ENCODE measurements around the gene PRSS27.

Gene PRSS27

DNA sequence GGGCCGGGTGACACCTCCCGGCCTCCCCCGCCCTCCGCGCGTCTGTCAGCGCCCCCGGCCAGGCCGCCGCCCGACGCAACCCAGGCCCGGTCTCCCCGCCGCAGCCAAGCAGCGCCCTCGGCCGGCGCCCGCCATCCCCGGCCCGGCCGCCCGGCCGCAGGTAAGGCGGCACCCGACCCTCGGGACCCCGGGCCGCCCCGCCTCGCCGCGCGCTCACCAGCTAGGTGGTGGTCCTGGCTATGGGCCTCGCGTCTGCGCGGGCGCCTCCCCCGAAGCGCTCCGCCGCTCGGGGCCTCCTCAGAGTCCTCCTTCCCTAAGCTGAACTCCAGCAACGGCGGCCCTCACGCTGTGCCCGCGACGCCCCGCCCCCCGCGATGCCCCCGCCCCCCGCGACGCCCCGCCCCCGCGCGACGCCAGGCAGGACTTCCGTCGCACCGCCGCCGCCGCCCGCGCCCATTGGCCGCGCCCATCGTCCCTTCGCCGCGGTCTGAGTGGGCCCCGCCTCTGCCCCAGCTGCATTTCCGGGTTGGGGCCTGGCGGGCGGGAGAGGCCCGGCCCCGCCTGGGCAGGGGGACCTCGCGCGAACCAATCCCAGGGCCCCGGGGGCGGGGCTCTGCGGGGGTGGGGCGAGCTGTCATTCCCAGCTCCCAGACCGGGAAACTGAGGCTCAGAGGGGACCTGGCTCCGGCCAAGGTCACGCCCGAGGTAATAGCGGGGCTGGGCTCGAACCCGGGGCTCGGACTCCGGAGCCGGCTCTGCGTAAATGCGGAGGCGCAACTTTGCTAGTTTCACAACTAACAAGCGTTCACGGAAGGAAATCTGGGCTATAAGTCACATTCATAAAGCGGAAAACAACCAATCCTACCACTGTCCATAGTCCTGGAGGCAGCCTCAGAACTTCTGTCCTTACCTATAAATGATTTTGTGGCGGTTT lies 46.7 kb downstream of the PRSS27 start (continued):
- TF ChIP-seq, protein P1, sequence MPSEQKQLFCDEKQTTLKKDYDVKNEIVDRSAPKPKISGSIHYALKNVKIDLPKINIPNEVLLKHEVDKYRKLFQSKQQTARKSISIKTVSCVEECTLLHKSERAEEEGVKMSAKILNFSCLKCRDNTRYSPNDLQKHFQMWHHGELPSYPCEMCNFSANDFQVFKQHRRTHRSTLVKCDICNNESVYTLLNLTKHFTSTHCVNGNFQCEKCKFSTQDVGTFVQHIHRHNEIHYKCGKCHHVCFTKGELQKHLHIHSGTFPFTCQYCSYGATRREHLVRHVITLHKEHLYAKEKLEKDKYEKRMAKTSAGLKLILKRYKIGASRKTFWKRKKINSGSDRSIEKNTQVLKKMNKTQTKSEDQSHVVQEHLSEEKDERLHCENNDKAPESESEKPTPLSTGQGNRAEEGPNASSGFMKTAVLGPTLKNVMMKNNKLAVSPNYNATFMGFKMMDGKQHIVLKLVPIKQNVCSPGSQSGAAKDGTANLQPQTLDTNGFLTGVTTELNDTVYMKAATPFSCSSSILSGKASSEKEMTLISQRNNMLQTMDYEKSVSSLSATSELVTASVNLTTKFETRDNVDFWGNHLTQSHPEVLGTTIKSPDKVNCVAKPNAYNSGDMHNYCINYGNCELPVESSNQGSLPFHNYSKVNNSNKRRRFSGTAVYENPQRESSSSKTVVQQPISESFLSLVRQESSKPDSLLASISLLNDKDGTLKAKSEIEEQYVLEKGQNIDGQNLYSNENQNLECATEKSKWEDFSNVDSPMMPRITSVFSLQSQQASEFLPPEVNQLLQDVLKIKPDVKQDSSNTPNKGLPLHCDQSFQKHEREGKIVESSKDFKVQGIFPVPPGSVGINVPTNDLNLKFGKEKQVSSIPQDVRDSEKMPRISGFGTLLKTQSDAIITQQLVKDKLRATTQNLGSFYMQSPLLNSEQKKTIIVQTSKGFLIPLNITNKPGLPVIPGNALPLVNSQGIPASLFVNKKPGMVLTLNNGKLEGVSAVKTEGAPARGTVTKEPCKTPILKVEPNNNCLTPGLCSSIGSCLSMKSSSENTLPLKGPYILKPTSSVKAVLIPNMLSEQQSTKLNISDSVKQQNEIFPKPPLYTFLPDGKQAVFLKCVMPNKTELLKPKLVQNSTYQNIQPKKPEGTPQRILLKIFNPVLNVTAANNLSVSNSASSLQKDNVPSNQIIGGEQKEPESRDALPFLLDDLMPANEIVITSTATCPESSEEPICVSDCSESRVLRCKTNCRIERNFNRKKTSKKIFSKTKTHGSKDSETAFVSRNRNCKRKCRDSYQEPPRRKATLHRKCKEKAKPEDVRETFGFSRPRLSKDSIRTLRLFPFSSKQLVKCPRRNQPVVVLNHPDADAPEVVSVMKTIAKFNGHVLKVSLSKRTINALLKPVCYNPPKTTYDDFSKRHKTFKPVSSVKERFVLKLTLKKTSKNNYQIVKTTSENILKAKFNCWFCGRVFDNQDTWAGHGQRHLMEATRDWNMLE (tag by site-specific recombination; conservative IDR thresholded peaks at IDR 0.05; ENCODE audit: low read depth), result no peak
- TF ChIP-seq ZNF623 (tag by site-specific recombination; IDR thresholded peaks at IDR 0.05), result no peak
- TF ChIP-seq FEZF1 (tag by site-specific recombination; IDR thresholded peaks at IDR 0.05), result no peak
- TF ChIP-seq ZNF555 (tag by site-specific recombination; conservative IDR thresholded peaks at IDR 0.05), result no peak
- TF ChIP-seq ZNF133 (tag by site-specific recombination; IDR thresholded peaks at IDR 0.05), result no peak
- no peak for TF ChIP-seq WT1 (tag by site-specific recombination; IDR thresholded peaks at IDR 0.05)
- no peak for TF ChIP-seq ZNF223 (tag by site-specific recombination; IDR thresholded peaks at IDR 0.05)
- TF ChIP-seq ZNF221 (tag by site-specific recombination; IDR thresholded peaks at IDR 0.05; ENCODE audit: borderline replicate concordance), result no peak
- no peak for TF ChIP-seq ZFP41 (tag by site-specific recombination; IDR thresholded peaks at IDR 0.05; ENCODE audit: borderline replicate concordance)
- TF ChIP-seq ZNF785 (tag by site-specific recombination; IDR thresholded peaks at IDR 0.05), result no peak
- no peak for TF ChIP-seq ZNF621 (tag by site-specific recombination; IDR thresholded peaks at IDR 0.05)
- no peak for TF ChIP-seq ZBTB8A (tag by site-specific recombination; IDR thresholded peaks at IDR 0.05)
- TF ChIP-seq, protein P2, sequence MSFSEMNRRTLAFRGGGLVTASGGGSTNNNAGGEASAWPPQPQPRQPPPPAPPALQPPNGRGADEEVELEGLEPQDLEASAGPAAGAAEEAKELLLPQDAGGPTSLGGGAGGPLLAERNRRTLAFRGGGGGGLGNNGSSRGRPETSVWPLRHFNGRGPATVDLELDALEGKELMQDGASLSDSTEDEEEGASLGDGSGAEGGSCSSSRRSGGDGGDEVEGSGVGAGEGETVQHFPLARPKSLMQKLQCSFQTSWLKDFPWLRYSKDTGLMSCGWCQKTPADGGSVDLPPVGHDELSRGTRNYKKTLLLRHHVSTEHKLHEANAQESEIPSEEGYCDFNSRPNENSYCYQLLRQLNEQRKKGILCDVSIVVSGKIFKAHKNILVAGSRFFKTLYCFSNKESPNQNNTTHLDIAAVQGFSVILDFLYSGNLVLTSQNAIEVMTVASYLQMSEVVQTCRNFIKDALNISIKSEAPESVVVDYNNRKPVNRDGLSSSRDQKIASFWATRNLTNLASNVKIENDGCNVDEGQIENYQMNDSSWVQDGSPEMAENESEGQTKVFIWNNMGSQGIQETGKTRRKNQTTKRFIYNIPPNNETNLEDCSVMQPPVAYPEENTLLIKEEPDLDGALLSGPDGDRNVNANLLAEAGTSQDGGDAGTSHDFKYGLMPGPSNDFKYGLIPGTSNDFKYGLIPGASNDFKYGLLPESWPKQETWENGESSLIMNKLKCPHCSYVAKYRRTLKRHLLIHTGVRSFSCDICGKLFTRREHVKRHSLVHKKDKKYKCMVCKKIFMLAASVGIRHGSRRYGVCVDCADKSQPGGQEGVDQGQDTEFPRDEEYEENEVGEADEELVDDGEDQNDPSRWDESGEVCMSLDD (tag by site-specific recombination; IDR thresholded peaks at IDR 0.05), result no peak
- TF ChIP-seq, protein P3, sequence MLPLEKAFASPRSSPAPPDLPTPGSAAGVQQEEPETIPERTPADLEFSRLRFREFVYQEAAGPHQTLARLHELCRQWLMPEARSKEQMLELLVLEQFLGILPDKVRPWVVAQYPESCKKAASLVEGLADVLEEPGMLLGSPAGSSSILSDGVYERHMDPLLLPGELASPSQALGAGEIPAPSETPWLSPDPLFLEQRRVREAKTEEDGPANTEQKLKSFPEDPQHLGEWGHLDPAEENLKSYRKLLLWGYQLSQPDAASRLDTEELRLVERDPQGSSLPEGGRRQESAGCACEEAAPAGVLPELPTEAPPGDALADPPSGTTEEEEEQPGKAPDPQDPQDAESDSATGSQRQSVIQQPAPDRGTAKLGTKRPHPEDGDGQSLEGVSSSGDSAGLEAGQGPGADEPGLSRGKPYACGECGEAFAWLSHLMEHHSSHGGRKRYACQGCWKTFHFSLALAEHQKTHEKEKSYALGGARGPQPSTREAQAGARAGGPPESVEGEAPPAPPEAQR (tag by site-specific recombination; IDR thresholded peaks at IDR 0.05), result no peak
- no peak for TF ChIP-seq OVOL3 (tag by site-specific recombination; IDR thresholded peaks at IDR 0.05)
- TF ChIP-seq, protein P4, sequence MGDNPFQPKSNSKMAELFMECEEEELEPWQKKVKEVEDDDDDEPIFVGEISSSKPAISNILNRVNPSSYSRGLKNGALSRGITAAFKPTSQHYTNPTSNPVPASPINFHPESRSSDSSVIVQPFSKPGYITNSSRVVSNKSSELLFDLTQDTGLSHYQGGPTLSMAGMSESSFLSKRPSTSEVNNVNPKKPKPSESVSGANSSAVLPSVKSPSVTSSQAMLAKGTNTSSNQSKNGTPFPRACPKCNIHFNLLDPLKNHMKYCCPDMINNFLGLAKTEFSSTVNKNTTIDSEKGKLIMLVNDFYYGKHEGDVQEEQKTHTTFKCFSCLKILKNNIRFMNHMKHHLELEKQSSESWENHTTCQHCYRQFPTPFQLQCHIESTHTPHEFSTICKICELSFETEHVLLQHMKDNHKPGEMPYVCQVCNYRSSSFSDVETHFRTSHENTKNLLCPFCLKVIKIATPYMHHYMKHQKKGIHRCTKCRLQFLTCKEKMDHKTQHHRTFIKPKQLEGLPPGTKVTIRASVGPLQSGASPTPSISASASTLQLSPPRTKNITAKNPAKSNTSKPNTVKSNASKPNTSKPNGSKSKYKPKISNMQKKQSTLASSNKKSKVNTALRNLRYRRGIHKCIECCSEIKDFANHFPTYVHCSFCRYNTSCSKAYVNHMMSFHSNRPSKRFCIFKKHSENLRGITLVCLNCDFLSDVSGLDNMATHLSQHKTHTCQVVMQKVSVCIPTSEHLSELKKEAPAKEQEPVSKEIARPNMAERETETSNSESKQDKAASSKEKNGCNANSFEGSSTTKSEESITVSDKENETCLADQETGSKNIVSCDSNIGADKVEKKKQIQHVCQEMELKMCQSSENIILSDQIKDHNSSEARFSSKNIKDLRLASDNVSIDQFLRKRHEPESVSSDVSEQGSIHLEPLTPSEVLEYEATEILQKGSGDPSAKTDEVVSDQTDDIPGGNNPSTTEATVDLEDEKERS (tag by site-specific recombination; IDR thresholded peaks at IDR 0.05), result no peak
- TF ChIP-seq SP2 (tag by site-specific recombination; IDR thresholded peaks at IDR 0.05), result peak; percentile 76
- TF ChIP-seq ZNF792 (tag by site-specific recombination; IDR thresholded peaks at IDR 0.05), result no peak
- no peak for TF ChIP-seq ZNF423 (tag by site-specific recombination; IDR thresholded peaks at IDR 0.05)
- no peak for TF ChIP-seq ZNF544 (tag by site-specific recombination; IDR thresholded peaks at IDR 0.05)
- TF ChIP-seq ZNF629 (tag by site-specific recombination; IDR thresholded peaks at IDR 0.05), result no peak; the same call in 1 of the 2 replicates
- no peak for TF ChIP-seq ZNF843 (tag by site-specific recombination; IDR thresholded peaks at IDR 0.05)
- TF ChIP-seq ZFP3 (tag by site-specific recombination; IDR thresholded peaks at IDR 0.05; ENCODE audit: low read depth), result no peak
- no peak for TF ChIP-seq ZSCAN16 (tag by site-specific recombination; IDR thresholded peaks at IDR 0.05)
- no peak for TF ChIP-seq ZNF585B (tag by site-specific recombination; IDR thresholded peaks at IDR 0.05)
- peak; percentile 14; the same call in 1 of the 2 replicates for TF ChIP-seq GLIS1 (tag by site-specific recombination; IDR thresholded peaks at IDR 0.05)
- no peak for TF ChIP-seq SALL2 (tag by site-specific recombination; IDR thresholded peaks at IDR 0.05; ENCODE audit: borderline replicate concordance)
